Measurements from ENCODE around the gene VIPR2. TPM values are rescaled to one million over a fixed set of nuclear protein-coding genes. Genes with fewer than 3 reads are reported as not detected.

VIPR2 gene
- total and polyA plus RNA-seq, 4 donors: 0.02 to 0.91 (median 0.73) TPM

DNA sequence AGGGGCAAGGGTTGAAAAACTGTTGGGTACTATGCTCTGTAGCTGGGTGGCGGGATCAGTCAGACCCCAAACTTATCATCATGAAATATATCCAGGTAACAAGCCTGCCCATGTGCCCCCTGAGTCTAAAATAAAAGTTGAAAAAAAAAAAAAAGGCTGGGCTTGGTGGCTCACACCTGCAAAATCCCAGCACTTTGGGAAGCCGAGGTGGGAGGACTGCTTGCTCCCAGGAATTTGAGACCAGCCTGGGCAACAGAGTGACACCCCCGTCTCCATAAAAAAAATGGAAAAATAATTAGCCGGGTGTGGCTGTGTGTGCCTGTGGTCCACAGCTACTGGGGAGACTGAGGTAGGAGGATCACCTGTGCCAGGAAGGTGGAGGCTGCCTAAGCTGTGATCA is 83.5 kb downstream of the VIPR2 start:
- ATAC-seq (ENCODE audit: insufficient read depth, low FRiP score): no peak
- 86 to 90% methylated on average over 4 of the region's 4 CpGs for WGBS, 2 donors

DNA sequence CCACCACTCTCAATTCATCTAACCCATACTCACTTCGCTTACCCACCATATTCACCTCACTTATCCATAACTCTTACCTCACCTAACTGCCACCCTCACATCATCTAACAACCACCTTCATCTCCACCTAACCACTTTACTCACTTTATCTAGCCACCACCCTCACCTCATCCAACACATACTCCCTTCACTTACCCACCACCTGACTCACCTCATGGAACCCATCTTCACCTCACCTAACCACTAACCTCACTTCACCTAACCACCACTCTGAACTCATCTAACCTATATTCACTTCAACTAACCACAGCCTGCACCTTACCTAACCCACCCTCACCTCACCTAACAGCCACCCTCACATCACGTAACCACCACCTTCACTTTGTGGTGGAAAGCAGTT is 84.2 kb downstream of the VIPR2 start:
- TF ChIP-seq, protein P1, sequence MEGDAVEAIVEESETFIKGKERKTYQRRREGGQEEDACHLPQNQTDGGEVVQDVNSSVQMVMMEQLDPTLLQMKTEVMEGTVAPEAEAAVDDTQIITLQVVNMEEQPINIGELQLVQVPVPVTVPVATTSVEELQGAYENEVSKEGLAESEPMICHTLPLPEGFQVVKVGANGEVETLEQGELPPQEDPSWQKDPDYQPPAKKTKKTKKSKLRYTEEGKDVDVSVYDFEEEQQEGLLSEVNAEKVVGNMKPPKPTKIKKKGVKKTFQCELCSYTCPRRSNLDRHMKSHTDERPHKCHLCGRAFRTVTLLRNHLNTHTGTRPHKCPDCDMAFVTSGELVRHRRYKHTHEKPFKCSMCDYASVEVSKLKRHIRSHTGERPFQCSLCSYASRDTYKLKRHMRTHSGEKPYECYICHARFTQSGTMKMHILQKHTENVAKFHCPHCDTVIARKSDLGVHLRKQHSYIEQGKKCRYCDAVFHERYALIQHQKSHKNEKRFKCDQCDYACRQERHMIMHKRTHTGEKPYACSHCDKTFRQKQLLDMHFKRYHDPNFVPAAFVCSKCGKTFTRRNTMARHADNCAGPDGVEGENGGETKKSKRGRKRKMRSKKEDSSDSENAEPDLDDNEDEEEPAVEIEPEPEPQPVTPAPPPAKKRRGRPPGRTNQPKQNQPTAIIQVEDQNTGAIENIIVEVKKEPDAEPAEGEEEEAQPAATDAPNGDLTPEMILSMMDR (IDR thresholded peaks at IDR 0.05; ENCODE audit: control extremely low read depth, extremely low read depth): no peak
- no peak overlapping the region for H3K9ac ChIP-seq (ENCODE audit: insufficient read depth in 1 of 2, low read length in 2 of 2)
- H3K9me3 ChIP-seq (ENCODE audit: control insufficient read depth in 4 of 4, insufficient read depth in 3 of 4, low read length in 3 of 4): peaks cover 0 to 5% (median 0%) of the 10 kb centered on the region in 4 donors
- WGBS, 2 donors: 92 to 93% methylated on average over 2 of the region's 2 CpGs
- H3K36me3 ChIP-seq (ENCODE audit: control insufficient read depth in 4 of 4, insufficient read depth in 4 of 4, low read length in 4 of 4): peaks cover 0 to 2% (median 0%) of the 10 kb centered on the region in 4 donors
- DNase-seq (no peak), ATAC-seq (ENCODE audit: insufficient read depth, low FRiP score) (no peak)
- H3K27ac ChIP-seq (ENCODE audit: low read depth in 1 of 2, low read length in 1 of 2): no peak overlapping the region
- H3K27me3 ChIP-seq (ENCODE audit: control insufficient read depth in 3 of 3, insufficient read depth in 3 of 3, low read length in 2 of 3): peaks cover 0 to 4% (median 0%) of the 10 kb centered on the region in 3 donors
- no peaks in the 10 kb centered on the region for H3K4me1 ChIP-seq (ENCODE audit: control insufficient read depth in 5 of 5, insufficient read depth in 5 of 5, low read length in 5 of 5)
- no peak overlapping the region for H3K4me3 ChIP-seq

More for the DNA sequence above, 83.5 kb downstream of the VIPR2 start:
- H3K27ac ChIP-seq (ENCODE audit: low read depth in 1 of 2, low read length in 1 of 2): no peak overlapping the region
- H3K4me1 ChIP-seq (ENCODE audit: control insufficient read depth in 5 of 5, insufficient read depth in 5 of 5, low read length in 5 of 5): no peaks in the 10 kb centered on the region
- no peak overlapping the region for H3K9ac ChIP-seq (ENCODE audit: insufficient read depth in 1 of 2, low read length in 2 of 2)
- DNase-seq: no peak
- TF ChIP-seq, protein P1 (IDR thresholded peaks at IDR 0.05; ENCODE audit: control extremely low read depth, extremely low read depth): no peak
- no peaks in the 10 kb centered on the region for H3K36me3 ChIP-seq (ENCODE audit: control insufficient read depth in 4 of 4, insufficient read depth in 4 of 4, low read length in 4 of 4)
- H3K9me3 ChIP-seq (ENCODE audit: control insufficient read depth in 4 of 4, insufficient read depth in 3 of 4, low read length in 3 of 4): peaks cover 0 to 5% (median 0%) of the 10 kb centered on the region in 4 donors
- H3K4me3 ChIP-seq: no peak overlapping the region
- peaks cover 0 to 4% (median 0%) of the 10 kb centered on the region in 3 donors for H3K27me3 ChIP-seq (ENCODE audit: control insufficient read depth in 3 of 3, insufficient read depth in 3 of 3, low read length in 2 of 3)

GRCh38 chr7:159059629-159060028 is 85.0 kb downstream of the VIPR2 start:
- Histone ChIP-seq H3K27me3 (ENCODE audit: control insufficient read depth in 3 of 3, insufficient read depth in 3 of 3, low read length in 2 of 3) (peaks cover 0 to 4% (median 0%) of the 10 kb centered on the region in 3 donors), H3K4me3 (no peak overlapping the region), H3K9me3 (ENCODE audit: control insufficient read depth in 4 of 4, insufficient read depth in 3 of 4, low read length in 3 of 4) (peaks cover 0 to 5% (median 0%) of the 10 kb centered on the region in 4 donors), H3K4me1 (ENCODE audit: control insufficient read depth in 5 of 5, insufficient read depth in 5 of 5, low read length in 5 of 5) (no peaks in the 10 kb centered on the region), H3K9ac (ENCODE audit: insufficient read depth in 1 of 2, low read length in 2 of 2) (no peak overlapping the region), H3K36me3 (ENCODE audit: control insufficient read depth in 4 of 4, insufficient read depth in 4 of 4, low read length in 4 of 4) (peaks cover 0 to 2% (median 0%) of the 10 kb centered on the region in 4 donors), H3K27ac (ENCODE audit: low read depth in 1 of 2, low read length in 1 of 2) (no peak overlapping the region)
- DNase-seq: no peak
- ATAC-seq (ENCODE audit: insufficient read depth, low FRiP score): no peak
- TF ChIP-seq, protein P1 (IDR thresholded peaks at IDR 0.05; ENCODE audit: control extremely low read depth, extremely low read depth): no peak
- WGBS, 2 donors: 88 to 93% methylated on average over 2 to 3 of the region's 3 CpGs

GRCh38 chr7:159057647-159058046 is 87.0 kb downstream of the VIPR2 start:
- DNase-seq (no peak), ATAC-seq (ENCODE audit: insufficient read depth, low FRiP score) (no peak)
- no peak overlapping the region for H3K27ac ChIP-seq (ENCODE audit: low read depth in 1 of 2, low read length in 1 of 2)
- WGBS, 2 donors: 90 to 92% methylated on average over 4 of the region's 4 CpGs
- peaks cover 0 to 2% (median 0%) of the 10 kb centered on the region in 4 donors for H3K36me3 ChIP-seq (ENCODE audit: control insufficient read depth in 4 of 4, insufficient read depth in 4 of 4, low read length in 4 of 4)
- TF ChIP-seq, protein P1 (IDR thresholded peaks at IDR 0.05; ENCODE audit: control extremely low read depth, extremely low read depth): no peak
- peaks cover 0 to 5% (median 0%) of the 10 kb centered on the region in 4 donors for H3K9me3 ChIP-seq (ENCODE audit: control insufficient read depth in 4 of 4, insufficient read depth in 3 of 4, low read length in 3 of 4)
- no peak overlapping the region for H3K9ac ChIP-seq (ENCODE audit: insufficient read depth in 1 of 2, low read length in 2 of 2)
- H3K4me3 ChIP-seq: no peak overlapping the region
- H3K4me1 ChIP-seq (ENCODE audit: control insufficient read depth in 5 of 5, insufficient read depth in 5 of 5, low read length in 5 of 5): no peaks in the 10 kb centered on the region
- H3K27me3 ChIP-seq (ENCODE audit: control insufficient read depth in 3 of 3, insufficient read depth in 3 of 3, low read length in 2 of 3): peaks cover 0 to 4% (median 0%) of the 10 kb centered on the region in 3 donors

Data from lung (tissue), 12 donors.